H1 (cell line): ENCODE results near the gene NDUFA12. TPM values are rescaled to one million over a fixed set of nuclear protein-coding genes. Genes with fewer than 3 reads are reported as not detected.

Experiments
- CTCF ChIA-PET: fragments of 300-600 bp; sonication (Branson Sonifier 250); formaldehyde crosslinking; loops from one replicate; lab custom pipeline; 2021; ENCODE audit not compliant: partially characterized antibody; lab: Charles Lee
- POLR2A ChIA-PET: fragments of 300-600 bp; sonication (Branson Sonifier 250); formaldehyde crosslinking; loops from one replicate; lab custom pipeline; 2021; ENCODE audit warnings: inconsistent platforms; ENCODE audit not compliant: partially characterized antibody; lab: Charles Lee
- DNase-seq, 2 experiments: peaks; one replicate each; pipeline versions ENCODE4 v3.0.0 to v3.0.0-alpha.2; 2010 to 2022; ENCODE audit warnings: low spot score in 2 of 2, low read depth in 1 of 2, mixed read lengths in 1 of 2
- FAIRE-seq: peaks from 2 replicates; lab custom pipeline; 2011; peaks lifted over from hg19 to GRCh38; lab: Jason Lieb, UNC
- H2AFZ ChIP-seq: 2 replicates; pipeline ENCODE4 v1.8.1; 2012; ENCODE audit warnings: low read length, inconsistent platforms
- H2AK5ac ChIP-seq: 2 replicates; pipeline ENCODE4 v1.6.1; 2013; ENCODE audit warnings: low read depth, low read length
- H2BK120ac ChIP-seq: replicated peaks from 2 replicates; pipeline ENCODE3; 2013; ENCODE audit warnings: low read depth, low read length, inconsistent platforms
- H2BK12ac ChIP-seq: 2 replicates; pipeline ENCODE4 v1.6.1; 2013; ENCODE audit warnings: low read depth, low read length
- H2BK15ac ChIP-seq: 2 replicates; pipeline ENCODE4 v1.6.1; 2013; ENCODE audit warnings: low read length
- H2BK20ac ChIP-seq: 2 replicates; pipeline ENCODE4 v1.6.1; 2013; ENCODE audit warnings: low read length
- H2BK5ac ChIP-seq: 2 replicates; pipeline ENCODE4 v1.6.1; 2013; ENCODE audit warnings: low read depth, low read length
- H3K14ac ChIP-seq: 2 replicates; pipeline ENCODE4 v1.6.1; 2013; ENCODE audit warnings: inconsistent platforms; ENCODE audit not compliant: insufficient read length
- H3K18ac ChIP-seq: 2 replicates; pipeline ENCODE4 v1.6.1; 2013; ENCODE audit warnings: low read length; ENCODE audit errors: extremely low read depth
- H3K23ac ChIP-seq: 2 replicates; pipeline ENCODE4 v1.6.1; 2013; ENCODE audit warnings: inconsistent platforms; ENCODE audit not compliant: insufficient read length
- H3K23me2 ChIP-seq: 2 replicates; pipeline ENCODE4 v1.6.1; 2013; ENCODE audit warnings: low read depth, low read length
- H3K27ac ChIP-seq: 2 replicates; pipeline ENCODE4 v1.6.1; 2011; ENCODE audit warnings: low read depth, low read length, inconsistent platforms
- H3K27me3 ChIP-seq, 4 experiments: replicated peaks in 1 of 4; 1 replicate in 1 of 4; 2 replicates in 3 of 4; pipeline versions ENCODE4 v1.6.1 to v1.8.1; 2011 to 2013; ENCODE audit warnings: low read length in 3 of 4, mild to moderate bottlenecking in 3 of 4, inconsistent platforms in 2 of 4, mixed read lengths in 2 of 4, moderate library complexity in 1 of 4; ENCODE audit not compliant: control insufficient read depth in 3 of 4, insufficient read depth in 3 of 4; ENCODE audit errors: extremely low read depth in 1 of 4
- H3K36me3 ChIP-seq, 4 experiments: 2 replicates each; pipeline versions ENCODE4 v1.6.1 to v1.8.1; 2011 to 2013; ENCODE audit warnings: mild to moderate bottlenecking in 4 of 4, low read length in 3 of 4, moderate library complexity in 2 of 4, control low read depth in 1 of 4, inconsistent platforms in 1 of 4; ENCODE audit not compliant: insufficient read depth in 4 of 4, control insufficient read depth in 2 of 4
- H3K4ac ChIP-seq: replicated peaks from 2 replicates; pipeline ENCODE3; 2013; ENCODE audit warnings: low read length, low read depth, mixed read lengths, inconsistent platforms; ENCODE audit not compliant: insufficient read length
- H3K4me1 ChIP-seq, 4 experiments: replicated peaks in 1 of 4; 1 replicate in 1 of 4; 2 replicates in 3 of 4; pipeline versions ENCODE4 v1.6.1 to v1.8.1; 2011 to 2013; ENCODE audit warnings: low read length in 3 of 4, inconsistent platforms in 2 of 4, mixed read lengths in 1 of 4; ENCODE audit not compliant: insufficient read depth in 4 of 4, control insufficient read depth in 3 of 4
- H3K4me2 ChIP-seq, 2 experiments: 2 replicates each; pipeline versions ENCODE4 v1.6.1 to v1.8.1; 2011 to 2013; ENCODE audit warnings: low read depth in 2 of 2, low read length in 2 of 2, control low read depth in 1 of 2, inconsistent platforms in 1 of 2, mild to moderate bottlenecking in 1 of 2; ENCODE audit not compliant: insufficient read depth in 1 of 2
- H3K4me3 ChIP-seq, 4 experiments: fragments of 200-600, 300-600 bp in 1 of 4; sonication (generic), shearing (Covaris generic), sonication (Bioruptor Twin) in 1 of 4; 2 replicates each; pipeline versions ENCODE4 v1.5.1 to v1.8.1; 2011 to 2016; ENCODE audit warnings: low read length in 4 of 4, low read depth in 3 of 4, control low read depth in 2 of 4, inconsistent platforms in 2 of 4, mild to moderate bottlenecking in 2 of 4, mixed read lengths in 1 of 4, moderate library complexity in 1 of 4; ENCODE audit not compliant: insufficient read depth in 2 of 4; ENCODE audit errors: extremely low read depth in 1 of 4
- H3K56ac ChIP-seq: replicated peaks from 2 replicates; pipeline ENCODE3; 2013; ENCODE audit warnings: low read depth, mild to moderate bottlenecking, mixed read lengths, low read length, inconsistent platforms; ENCODE audit not compliant: insufficient read length
- H3K79me1 ChIP-seq: 2 replicates; pipeline ENCODE4 v1.6.1; 2013; ENCODE audit warnings: low read depth, low read length, control low read depth
- H3K79me2 ChIP-seq, 2 experiments: 2 replicates each; pipeline versions ENCODE4 v1.6.1 to v1.8.1; 2012 to 2013; ENCODE audit warnings: low read length in 2 of 2, mild to moderate bottlenecking in 2 of 2, inconsistent platforms in 1 of 2; ENCODE audit not compliant: insufficient read depth in 2 of 2, control insufficient read depth in 1 of 2
- H3K9ac ChIP-seq, 4 experiments: replicated peaks in 1 of 4; 1 replicate in 1 of 4; 2 replicates in 3 of 4; pipeline versions ENCODE4 v1.6.1 to v1.8.1; 2011 to 2013; ENCODE audit warnings: low read depth in 3 of 4, low read length in 3 of 4, control low read depth in 2 of 4, mild to moderate bottlenecking in 2 of 4, moderate library complexity in 2 of 4, inconsistent platforms in 1 of 4; ENCODE audit errors: extremely low read depth in 1 of 4
- H3K9me3 ChIP-seq, 2 experiments: 2 replicates each; pipeline versions ENCODE4 v1.6.1 to v1.8.1; 2012 to 2013; ENCODE audit warnings: mild to moderate bottlenecking in 2 of 2, moderate library complexity in 2 of 2, control low read depth in 1 of 2, inconsistent platforms in 1 of 2, low read depth in 1 of 2, low read length in 1 of 2, mixed read lengths in 1 of 2; ENCODE audit not compliant: insufficient read depth in 2 of 2
- H4K20me1 ChIP-seq, 2 experiments: replicated peaks in 1 of 2; 2 replicates each; pipeline versions ENCODE3 to v1.8.1; 2011 to 2013; ENCODE audit warnings: inconsistent platforms in 2 of 2, low read length in 2 of 2, mild to moderate bottlenecking in 1 of 2; ENCODE audit not compliant: insufficient read depth in 2 of 2, control insufficient read depth in 1 of 2
- H4K5ac ChIP-seq: 2 replicates; pipeline ENCODE4 v1.6.1; 2013; ENCODE audit warnings: low read length, low read depth, mixed read lengths, inconsistent platforms; ENCODE audit not compliant: insufficient read length
- H4K8ac ChIP-seq: 2 replicates; pipeline ENCODE4 v1.8.0; 2013; ENCODE audit warnings: mild to moderate bottlenecking, moderate library complexity, low read length, inconsistent platforms; ENCODE audit not compliant: insufficient read depth; ENCODE audit errors: extremely low read depth
- H4K91ac ChIP-seq: replicated peaks from 2 replicates; pipeline ENCODE3; 2013; ENCODE audit warnings: low read length, mixed read lengths, inconsistent platforms; ENCODE audit not compliant: insufficient read length
- POU5F1 ChIP-seq: IDR thresholded peaks from 2 replicates; pipeline ENCODE4 v1.6.1; 2011; ENCODE audit warnings: low read depth, mild to moderate bottlenecking, low read length, moderate library complexity
- WGBS, 2 experiments: shearing (Covaris generic) in 1 of 2; methylation state at CpG; one replicate each; pipeline versions ENCODE4 v1.1.6 to v1.1.7; 2013 to 2015; ENCODE audit warnings: low lambda C conversion rate in 2 of 2, mixed read lengths in 2 of 2, inconsistent platforms in 1 of 2, low coverage in 1 of 2, missing lambda C conversion rate in 1 of 2; ENCODE audit not compliant: insufficient replicate concordance in 2 of 2, insufficient coverage in 1 of 2, insufficient read length in 1 of 2; ENCODE audit errors: extremely low coverage in 1 of 2, missing lambda C conversion rate in 1 of 2; 5-methylcytosine and 5-hydroxymethylcytosine counted together
- polyA plus RNA-seq, 7 experiments: library from polyadenylated mRNA; depleted of rRNA in 3 of 7; stranded (reverse) in 5 of 7; unstranded in 2 of 7; fragments of >200 nt in 5 of 7; fragments of 200-250 nt in 2 of 7; gene quantifications; 1 replicate in 5 of 7; 2 replicates in 1 of 7; 4 replicates in 1 of 7; pipeline versions ENCODE4 v1.2.1 to v1.2.3, GENCODE V29; 2011 to 2013; ENCODE audit warnings: missing spikeins in 2 of 7, mixed read lengths in 2 of 7
- total RNA-seq: library from RNA; stranded (reverse); fragmentation: NEBNext Ultra II Directional; extraction: Animal tissue kit (Norgen Biotek cat#: 25700); gene quantifications from 2 replicates; pipeline ENCODE4 v1.2.1, GENCODE V29; 2021

Gene NDUFA12
- total and polyA plus RNA-seq, 2 of the 8 experiments (the other 6 are each of a cell fraction or from before 2014, with no cell fraction given): 98.1 to 157 TPM

- Histone ChIP-seq H4K91ac (no peak overlapping the region), H2BK12ac (no peak overlapping the region), H3K14ac (no peak overlapping the region), H2BK20ac (no peak overlapping the region), H3K27ac (no peak overlapping the region), H3K36me3 (peaks cover 0 to 5% (median 0%) of the 10 kb centered on the region in 4 experiments; a peak in 1 of 8 replicates), H3K4me1 (no peaks in the 10 kb centered on the region), H2AFZ (no peak overlapping the region), H3K9ac (no peak overlapping the region), H2BK120ac (no peak overlapping the region), H2AK5ac (no peak overlapping the region), H4K8ac (no peak overlapping the region), H3K56ac (no peak overlapping the region), H4K5ac (no peak overlapping the region), H2BK5ac (no peak overlapping the region), H4K20me1 (no peaks in the 10 kb centered on the region), H3K4me2 (no peak overlapping the region), H3K4ac (no peak overlapping the region), H3K27me3 (no peaks in the 10 kb centered on the region), H2BK15ac (no peak overlapping the region), H3K23me2 (no peaks in the 10 kb centered on the region), H3K4me3 (no peak overlapping the region), H3K23ac (no peak overlapping the region), H3K79me2 (no peaks in the 10 kb centered on the region), H3K79me1 (no peaks in the 10 kb centered on the region), H3K9me3 (no peaks in the 10 kb centered on the region), H3K18ac (no peak overlapping the region)
- POLR2A ChIA-PET: interaction anchor here (1.5 kb wide), 1 partner anchor 13 kb away, joined by 7 read pairs; the partner anchor contains the start of gene NDUFA12
- DNase-seq: no peak
- CTCF ChIA-PET: no interaction called here
- WGBS, 2 experiments: 89% methylated on average over 2 of the region's 2 CpGs; no CpG with 5 or more reads in 1 of the 2 experiments
- TF ChIP-seq POU5F1: no peak
- FAIRE-seq: no peak
These were observed 12.6 kb upstream of the NDUFA12 start for GRCh38 chr12:95016120-95016519.
